ENCODE results near the gene ESAM. TPM values are rescaled to one million over a fixed set of nuclear protein-coding genes. Genes with fewer than 3 reads are reported as not detected.
A peak's percentile ranks its signal among the peaks of the same experiment; 100 is the strongest.

Gene ESAM
- total and polyA plus RNA-seq, 2 of the 8 experiments (the other 6 are each of a cell fraction or from before 2014, with no cell fraction given), result 0.09 TPM; not detected in 1

DNA sequence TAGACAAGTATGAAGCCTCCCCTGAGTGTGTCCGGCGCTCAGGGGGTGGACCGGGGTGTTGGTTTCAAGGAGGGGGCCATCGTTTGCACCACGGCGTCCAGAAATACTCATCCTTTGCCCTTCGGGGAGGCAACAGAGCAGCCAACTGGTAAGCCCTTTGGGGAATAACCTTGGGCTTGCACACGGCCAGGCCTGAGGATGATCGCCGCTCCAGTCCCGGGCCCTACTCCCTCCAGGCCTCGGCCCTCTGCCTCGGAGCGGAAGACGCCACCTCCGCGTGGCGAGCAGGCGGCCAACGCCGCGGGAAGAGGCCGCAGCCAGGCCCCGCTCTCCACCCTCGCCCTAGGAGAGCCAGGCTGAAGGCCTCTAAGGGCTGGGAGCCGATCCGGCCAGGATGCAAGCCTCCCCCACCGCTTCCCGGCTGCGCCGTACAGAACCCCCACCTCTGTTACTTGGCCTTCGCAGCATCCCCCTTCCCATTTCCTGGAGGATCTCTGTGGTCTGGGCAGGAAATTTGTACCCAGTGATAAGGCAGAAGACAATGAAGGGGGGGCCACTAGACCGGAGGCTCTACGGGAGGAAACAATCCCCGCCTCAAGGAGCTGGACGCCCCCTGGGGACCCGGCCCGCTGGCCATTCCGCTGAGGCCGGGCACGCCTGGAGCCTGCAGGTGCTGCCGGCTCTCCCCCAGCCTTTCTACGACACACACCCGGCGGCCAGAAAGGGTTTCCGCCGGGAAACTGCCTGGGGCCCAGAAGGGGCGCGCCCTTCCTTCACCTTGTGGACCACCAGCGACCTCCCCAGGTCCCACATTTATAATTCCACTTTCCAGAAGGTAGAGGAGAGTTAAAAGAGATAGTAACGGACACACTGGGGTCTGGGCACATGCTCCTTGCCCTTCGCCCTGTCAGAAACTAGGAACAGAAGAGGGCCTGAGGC, 2.6 kb downstream of the ESAM start (continued):
- peak; percentile 96 for TF ChIP-seq EZH2 (IDR thresholded peaks at IDR 0.05; ENCODE audit: low read depth, low read length, severe bottlenecking)
- TF ChIP-seq CBX8 (IDR thresholded peaks at IDR 0.05; ENCODE audit: borderline replicate concordance, low read depth, low read length), result 0 out of 2 replicates have a peak, but pooled peaks have one; percentile 4
- TF ChIP-seq RNF2 (IDR thresholded peaks at IDR 0.05; ENCODE audit: borderline replicate concordance, low read depth, low read length, missing control alignments, poor library complexity, severe bottlenecking), result peak; percentile 85
- TF ChIP-seq TBP (IDR thresholded peaks at IDR 0.05; ENCODE audit: low read depth, low read length), result peak; percentile 14; the same call in 1 of the 2 replicates
